Thyroid gland (tissue), 4 donors: Measurements from ENCODE around the gene C6orf141.

Source experiments
- POLR2A ChIP-seq, 2 donors: fragments of 450-650 bp; IDR thresholded peaks; one replicate each; pipeline ENCODE4 v1.6.1; 2017; ENCODE audit warnings: antibody characterized with exemption in 2 of 2, mild to moderate bottlenecking in 2 of 2, moderate library complexity in 1 of 2
- TF ChIP-seq, protein P1 (sequence below), 6 experiments: fragments of 200-600 bp in 3 of 6; fragments of 450-650 bp in 3 of 6; sonication (generic) in 3 of 6; IDR thresholded peaks; one replicate each; pipeline ENCODE4 v1.5.1; 2016 to 2019; ENCODE audit warnings: antibody characterized with exemption in 6 of 6, mild to moderate bottlenecking in 2 of 6, inconsistent platforms in 1 of 6, moderate library complexity in 1 of 6

GRCh38 chr6:49513153-49513989, 37.1 kb upstream of the C6orf141 start:
- TF ChIP-seq, protein P1, sequence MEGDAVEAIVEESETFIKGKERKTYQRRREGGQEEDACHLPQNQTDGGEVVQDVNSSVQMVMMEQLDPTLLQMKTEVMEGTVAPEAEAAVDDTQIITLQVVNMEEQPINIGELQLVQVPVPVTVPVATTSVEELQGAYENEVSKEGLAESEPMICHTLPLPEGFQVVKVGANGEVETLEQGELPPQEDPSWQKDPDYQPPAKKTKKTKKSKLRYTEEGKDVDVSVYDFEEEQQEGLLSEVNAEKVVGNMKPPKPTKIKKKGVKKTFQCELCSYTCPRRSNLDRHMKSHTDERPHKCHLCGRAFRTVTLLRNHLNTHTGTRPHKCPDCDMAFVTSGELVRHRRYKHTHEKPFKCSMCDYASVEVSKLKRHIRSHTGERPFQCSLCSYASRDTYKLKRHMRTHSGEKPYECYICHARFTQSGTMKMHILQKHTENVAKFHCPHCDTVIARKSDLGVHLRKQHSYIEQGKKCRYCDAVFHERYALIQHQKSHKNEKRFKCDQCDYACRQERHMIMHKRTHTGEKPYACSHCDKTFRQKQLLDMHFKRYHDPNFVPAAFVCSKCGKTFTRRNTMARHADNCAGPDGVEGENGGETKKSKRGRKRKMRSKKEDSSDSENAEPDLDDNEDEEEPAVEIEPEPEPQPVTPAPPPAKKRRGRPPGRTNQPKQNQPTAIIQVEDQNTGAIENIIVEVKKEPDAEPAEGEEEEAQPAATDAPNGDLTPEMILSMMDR (IDR thresholded peaks at IDR 0.05): no peak
- no peak for TF ChIP-seq POLR2A (IDR thresholded peaks at IDR 0.05)
